Left ventricle myocardium inferior (tissue), 1 donor: ENCODE data around the gene AADAT. TPM values are rescaled to one million over a fixed set of nuclear protein-coding genes. Genes with fewer than 3 reads are reported as not detected.

Experiments
- DNase-seq: peaks from one replicate; pipeline ENCODE4 v3.0.0-alpha.2; 2020
- H3K27ac ChIP-seq: fragments of 200-600 bp; replicated peaks from 2 replicates; pipeline ENCODE4 v1.8.0; 2021
- H3K27me3 ChIP-seq: fragments of 200-600 bp; 2 replicates; pipeline ENCODE4 v1.8.0; 2021; ENCODE audit warnings: low read depth
- H3K36me3 ChIP-seq: fragments of 200-600 bp; 2 replicates; pipeline ENCODE4 v1.8.0; 2021
- H3K4me1 ChIP-seq: fragments of 200-600 bp; 2 replicates; pipeline ENCODE4 v1.8.0; 2021
- H3K4me3 ChIP-seq: fragments of 200-600 bp; 2 replicates; pipeline ENCODE4 v1.8.0; 2021; ENCODE audit warnings: mild to moderate bottlenecking, moderate library complexity
- H3K9me3 ChIP-seq: fragments of 200-600 bp; replicated peaks from 2 replicates; pipeline ENCODE4 v1.8.0; 2021
- intact Hi-C: fragments of 100-400 bp; cut with micrococcal nuclease; formaldehyde crosslinking; loops from one replicate; pipeline ENCODE4 v1.11.0; 2022
- total RNA-seq: library from RNA; stranded (reverse); fragmentation: NEBNext Ultra II Directional; extraction: Animal tissue kit (Norgen Biotek cat#: 25700); gene quantifications from one replicate; pipeline ENCODE4 v1.2.1, GENCODE V29; 2021
- TF ChIP-seq, protein P1 (sequence below): fragments of 200-600 bp; IDR thresholded peaks from 2 replicates; pipeline ENCODE4 v1.8.0; 2021; ENCODE audit warnings: antibody characterized with exemption, mild to moderate bottlenecking, borderline replicate concordance
- donor health status: DM: no; HTN: yes; CAD: no; lungs with severe emphysema.

Gene AADAT
- total RNA-seq, 1 donor from 2014 or later = 2.2 TPM

DNA sequence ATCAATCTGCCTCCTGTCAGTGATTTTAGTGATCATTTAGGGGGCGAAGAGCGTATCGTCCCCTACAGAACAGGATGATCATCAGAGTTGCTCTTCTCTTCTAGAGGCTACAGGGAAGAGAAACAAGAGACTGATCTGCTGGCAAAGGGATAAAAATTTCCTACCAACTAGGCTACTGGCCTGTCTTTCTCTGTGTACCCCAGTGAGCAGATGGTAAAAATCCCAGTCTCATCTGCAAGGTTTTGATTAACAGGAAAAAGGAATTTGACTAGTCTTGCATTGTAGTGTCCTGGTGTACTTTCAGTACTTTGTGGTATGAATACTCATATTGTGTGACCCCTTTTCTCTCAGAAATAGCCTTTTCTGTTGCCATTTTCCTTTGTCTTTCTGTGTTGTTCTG lies 21.8 kb upstream of the AADAT start:
- intact Hi-C loops = no loop called here
- Histone ChIP-seq H3K27me3 (peaks cover 17% of the 10 kb centered on the region), H3K4me1 (no peaks in the 10 kb centered on the region), H3K27ac (no peak overlapping the region), H3K4me3 (no peak overlapping the region), H3K36me3 (no peaks in the 10 kb centered on the region), H3K9me3 (no peaks in the 10 kb centered on the region)
- DNase-seq = no peak
- TF ChIP-seq, protein P1, sequence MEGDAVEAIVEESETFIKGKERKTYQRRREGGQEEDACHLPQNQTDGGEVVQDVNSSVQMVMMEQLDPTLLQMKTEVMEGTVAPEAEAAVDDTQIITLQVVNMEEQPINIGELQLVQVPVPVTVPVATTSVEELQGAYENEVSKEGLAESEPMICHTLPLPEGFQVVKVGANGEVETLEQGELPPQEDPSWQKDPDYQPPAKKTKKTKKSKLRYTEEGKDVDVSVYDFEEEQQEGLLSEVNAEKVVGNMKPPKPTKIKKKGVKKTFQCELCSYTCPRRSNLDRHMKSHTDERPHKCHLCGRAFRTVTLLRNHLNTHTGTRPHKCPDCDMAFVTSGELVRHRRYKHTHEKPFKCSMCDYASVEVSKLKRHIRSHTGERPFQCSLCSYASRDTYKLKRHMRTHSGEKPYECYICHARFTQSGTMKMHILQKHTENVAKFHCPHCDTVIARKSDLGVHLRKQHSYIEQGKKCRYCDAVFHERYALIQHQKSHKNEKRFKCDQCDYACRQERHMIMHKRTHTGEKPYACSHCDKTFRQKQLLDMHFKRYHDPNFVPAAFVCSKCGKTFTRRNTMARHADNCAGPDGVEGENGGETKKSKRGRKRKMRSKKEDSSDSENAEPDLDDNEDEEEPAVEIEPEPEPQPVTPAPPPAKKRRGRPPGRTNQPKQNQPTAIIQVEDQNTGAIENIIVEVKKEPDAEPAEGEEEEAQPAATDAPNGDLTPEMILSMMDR = no peak

DNA sequence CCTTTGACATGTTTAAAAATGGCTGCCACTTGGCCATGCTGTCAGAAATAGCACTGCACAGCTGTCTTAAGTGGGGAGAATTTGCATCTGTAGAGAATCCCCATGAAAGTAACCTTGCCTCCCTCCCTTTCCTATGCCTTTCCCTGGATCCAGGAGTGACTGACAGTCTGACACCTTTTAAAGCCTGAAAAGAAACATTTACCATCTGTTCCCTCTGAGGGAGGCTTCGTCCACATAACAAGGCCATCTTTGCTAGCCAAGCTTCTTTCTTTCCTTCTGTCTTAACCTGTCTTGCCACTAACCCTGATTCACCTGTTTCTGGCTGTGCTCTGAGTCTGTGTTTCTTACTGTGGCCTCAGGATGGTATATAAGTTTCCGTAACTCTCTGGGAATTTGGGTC lies 21.3 kb upstream of the AADAT start:
- Histone ChIP-seq H3K36me3 (no peaks in the 10 kb centered on the region), H3K4me1 (no peaks in the 10 kb centered on the region), H3K9me3 (no peaks in the 10 kb centered on the region), H3K27me3 (peaks cover 17% of the 10 kb centered on the region), H3K4me3 (no peak overlapping the region), H3K27ac (no peak overlapping the region)
- intact Hi-C loops = no loop called here
- no peak for DNase-seq
- TF ChIP-seq, protein P1 = no peak

DNA sequence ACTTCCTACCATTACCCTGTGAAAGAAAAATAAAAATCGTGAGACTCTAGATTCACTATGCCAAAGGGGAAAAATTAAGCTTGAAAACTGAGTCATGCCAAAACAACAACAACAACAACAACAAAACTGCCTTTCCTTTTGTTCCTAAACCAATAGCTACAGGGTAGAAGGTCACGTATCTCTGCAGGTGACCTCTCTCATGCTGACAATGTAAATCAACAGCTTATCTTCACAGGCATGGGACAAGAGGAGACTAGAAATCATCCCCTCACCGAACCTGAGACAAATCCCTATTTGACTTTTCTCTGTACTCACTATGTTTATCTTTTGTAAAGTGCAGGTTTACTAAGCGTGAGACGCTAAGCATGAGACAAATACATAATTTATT lies 20.5 kb upstream of the AADAT start:
- DNase-seq = no peak
- Histone ChIP-seq H3K4me1 (no peaks in the 10 kb centered on the region), H3K4me3 (no peak overlapping the region), H3K36me3 (no peaks in the 10 kb centered on the region), H3K9me3 (no peaks in the 10 kb centered on the region), H3K27ac (no peak overlapping the region), H3K27me3 (peaks cover 17% of the 10 kb centered on the region)
- intact Hi-C loops = no loop called here
- TF ChIP-seq, protein P1 = no peak

DNA sequence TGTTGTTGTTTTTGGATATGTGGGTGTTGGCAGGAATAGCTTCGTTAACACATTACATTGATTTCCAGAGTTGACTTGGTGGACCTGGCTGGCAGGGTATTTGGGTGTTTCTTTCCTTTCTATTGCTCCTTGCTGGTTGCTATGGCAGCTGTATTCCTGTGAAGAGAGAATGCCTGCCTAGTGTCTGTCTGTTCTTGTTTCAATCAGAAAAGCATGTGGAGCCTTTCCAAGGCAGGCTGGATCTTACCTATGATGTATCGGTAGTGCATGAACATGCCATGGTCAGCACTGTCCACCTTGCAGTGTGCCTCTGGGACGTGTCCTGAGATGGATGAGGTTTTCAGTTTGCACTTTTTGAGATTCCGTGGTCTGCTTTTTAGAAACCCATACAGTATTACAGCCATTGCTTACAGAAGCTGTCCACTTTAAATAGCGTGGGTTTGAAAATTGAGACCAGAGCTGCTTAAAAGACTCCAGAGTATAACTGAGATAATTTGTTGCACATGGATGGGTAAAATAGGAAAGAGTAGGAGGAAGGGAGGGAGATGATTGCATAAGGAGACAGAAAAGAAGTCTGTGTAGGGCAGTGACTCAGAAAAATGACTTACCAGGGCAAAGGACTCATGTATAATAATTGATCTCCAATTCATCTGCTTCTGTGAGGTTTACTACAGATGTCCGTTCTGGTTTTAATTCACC lies 20.0 kb upstream of the AADAT start:
- Histone ChIP-seq H3K4me1 (no peaks in the 10 kb centered on the region), H3K4me3 (no peak overlapping the region), H3K9me3 (no peaks in the 10 kb centered on the region), H3K36me3 (no peaks in the 10 kb centered on the region), H3K27me3 (peaks cover 17% of the 10 kb centered on the region), H3K27ac (no peak overlapping the region)
- TF ChIP-seq, protein P1 = no peak
- no peak for DNase-seq
- intact Hi-C loops = no loop called here

DNA sequence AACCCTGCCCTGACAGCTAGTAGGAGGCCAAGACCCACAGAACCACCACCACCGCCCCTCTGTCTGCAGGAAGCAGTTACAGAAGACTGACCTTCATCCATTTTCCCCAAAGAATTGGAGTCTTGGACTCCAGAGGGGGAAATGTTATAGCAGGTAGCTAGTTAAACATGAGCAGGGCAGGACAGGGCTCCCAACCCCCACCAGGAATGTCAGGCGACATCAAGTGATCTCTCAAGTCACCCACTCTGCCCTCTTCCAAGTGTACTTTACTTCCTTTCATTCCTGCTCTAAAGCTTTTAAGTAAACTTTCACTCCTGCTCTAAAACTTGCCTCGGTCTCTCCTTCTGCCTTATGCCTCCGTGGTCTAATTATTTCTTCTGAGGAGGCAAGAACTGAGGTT lies 17.1 kb upstream of the AADAT start:
- DNase-seq = no peak
- Histone ChIP-seq H3K4me1 (no peaks in the 10 kb centered on the region), H3K9me3 (no peaks in the 10 kb centered on the region), H3K36me3 (no peaks in the 10 kb centered on the region), H3K4me3 (no peak overlapping the region), H3K27ac (no peak overlapping the region), H3K27me3 (peaks cover 11% of the 10 kb centered on the region)
- intact Hi-C loops = no loop called here
- TF ChIP-seq, protein P1 = no peak
